CD14-positive monocyte (primary cell): ENCODE data around the gene XYLT1. TPM values are rescaled to one million over a fixed set of nuclear protein-coding genes. Genes with fewer than 3 reads are reported as not detected.
A peak's percentile ranks its signal among the peaks of the same experiment; 100 is the strongest.

Source experiments
- DNase-seq, 3 donors: peaks; one replicate each; pipeline ENCODE4 v3.0.0-alpha.2; 2011 to 2022
- H2AFZ ChIP-seq: 2 replicates; pipeline ENCODE4 v1.6.0; 2012; ENCODE audit warnings: mild to moderate bottlenecking, low read depth, low read length, inconsistent platforms; ENCODE audit not compliant: insufficient read depth, poor library complexity, severe bottlenecking
- H3K27ac ChIP-seq, 2 donors: 1 replicate in 1 of 2; 2 replicates in 1 of 2; pipeline ENCODE4 v1.5.1; 2012 to 2013; ENCODE audit warnings: low read length in 2 of 2, control low read depth in 1 of 2, inconsistent platforms in 1 of 2, low read depth in 1 of 2, mild to moderate bottlenecking in 1 of 2
- H3K27me3 ChIP-seq, 2 donors: one replicate each; pipeline versions ENCODE4 v1.6.0 to v1.6.1; 2011 to 2013; ENCODE audit warnings: low read length in 2 of 2; ENCODE audit not compliant: control insufficient read depth in 2 of 2, insufficient read depth in 2 of 2
- H3K36me3 ChIP-seq, 2 donors: replicated peaks in 1 of 2; 1 replicate in 1 of 2; 2 replicates in 1 of 2; pipeline versions ENCODE4 v1.5.1 to v1.6.1; 2012 to 2013; ENCODE audit warnings: low read length in 2 of 2, control low read depth in 1 of 2, inconsistent platforms in 1 of 2, mild to moderate bottlenecking in 1 of 2; ENCODE audit not compliant: insufficient read depth in 2 of 2, control insufficient read depth in 1 of 2
- H3K4me1 ChIP-seq, 2 donors: 1 replicate in 1 of 2; 2 replicates in 1 of 2; pipeline versions ENCODE4 v1.5.1 to v1.6.1; 2012 to 2013; ENCODE audit warnings: low read length in 2 of 2, control low read depth in 1 of 2, inconsistent platforms in 1 of 2, mild to moderate bottlenecking in 1 of 2, moderate library complexity in 1 of 2; ENCODE audit not compliant: insufficient read depth in 2 of 2, control insufficient read depth in 1 of 2
- H3K4me2 ChIP-seq: replicated peaks from 2 replicates; pipeline ENCODE3; 2012; ENCODE audit warnings: low read length, moderate library complexity, mild to moderate bottlenecking; ENCODE audit not compliant: poor library complexity, severe bottlenecking; ENCODE audit errors: extremely low read depth
- H3K4me3 ChIP-seq, 3 experiments: fragments of 200-600 bp in 1 of 3; sonication (generic) in 1 of 3; replicated peaks in 1 of 3; 1 replicate in 2 of 3; 2 replicates in 1 of 3; pipeline ENCODE4 v1.5.1; 2011 to 2013; ENCODE audit warnings: low read length in 3 of 3, mild to moderate bottlenecking in 3 of 3, control low read depth in 2 of 3, low read depth in 2 of 3, inconsistent platforms in 1 of 3, moderate library complexity in 1 of 3
- H3K79me2 ChIP-seq: 2 replicates; pipeline ENCODE4 v1.6.0; 2012; ENCODE audit warnings: mild to moderate bottlenecking, control low read depth, inconsistent platforms, low read length, moderate library complexity; ENCODE audit not compliant: insufficient read depth
- H3K9ac ChIP-seq: 2 replicates; pipeline ENCODE4 v1.6.0; 2017; ENCODE audit warnings: low read length, mild to moderate bottlenecking; ENCODE audit not compliant: insufficient read depth, poor library complexity, severe bottlenecking
- H3K9me3 ChIP-seq, 2 donors: replicated peaks in 1 of 2; 1 replicate in 1 of 2; 2 replicates in 1 of 2; pipeline versions ENCODE4 v1.5.1 to v1.6.1; 2012 to 2013; ENCODE audit warnings: low read length in 2 of 2, control low read depth in 1 of 2; ENCODE audit not compliant: control insufficient read depth in 1 of 2, insufficient read depth in 1 of 2
- H4K20me1 ChIP-seq: 2 replicates; pipeline ENCODE4 v1.6.0; 2012; ENCODE audit warnings: mild to moderate bottlenecking, low read length, control low read depth, moderate library complexity; ENCODE audit not compliant: insufficient read depth
- H3K27ac Mint-ChIP-seq, 7 donors: one replicate each; pipeline ENCODE4 v1.8.0; 2020; ENCODE audit warnings: mild to moderate bottlenecking in 7 of 7, mixed read lengths in 7 of 7, moderate library complexity in 6 of 7, inconsistent platforms in 2 of 7
- H3K27me3 Mint-ChIP-seq, 3 donors: one replicate each; pipeline ENCODE4 v1.8.0; 2021 to 2022; ENCODE audit warnings: low read depth in 3 of 3, mild to moderate bottlenecking in 3 of 3, mixed read lengths in 3 of 3, moderate library complexity in 3 of 3, inconsistent platforms in 1 of 3
- H3K36me3 Mint-ChIP-seq, 2 donors: one replicate each; pipeline ENCODE4 v1.8.0; 2020; ENCODE audit warnings: mixed read lengths in 2 of 2, inconsistent platforms in 1 of 2, mild to moderate bottlenecking in 1 of 2
- H3K4me1 Mint-ChIP-seq: one replicate; pipeline ENCODE4 v1.8.0; 2020; ENCODE audit warnings: mild to moderate bottlenecking, mixed read lengths
- H3K4me3 Mint-ChIP-seq, 2 donors: one replicate each; pipeline ENCODE4 v1.8.0; 2020; ENCODE audit warnings: mild to moderate bottlenecking in 2 of 2, mixed read lengths in 2 of 2, moderate library complexity in 1 of 2
- H3K9me3 Mint-ChIP-seq, 7 donors: one replicate each; pipeline ENCODE4 v1.8.0; 2020 to 2022; ENCODE audit warnings: mixed read lengths in 7 of 7, mild to moderate bottlenecking in 6 of 7, moderate library complexity in 6 of 7, inconsistent platforms in 2 of 7
- WGBS: methylation state at CpG from one replicate; pipeline ENCODE4 v1.1.5; 2013; ENCODE audit warnings: missing lambda C conversion rate; ENCODE audit not compliant: insufficient coverage; 5-methylcytosine and 5-hydroxymethylcytosine counted together
- intact Hi-C, 2 donors: fragments of 100-400 bp; cut with micrococcal nuclease; formaldehyde crosslinking; loops; one replicate each; pipeline versions ENCODE4 v1.15.0 to v1.15.1; 2023
- polyA plus RNA-seq, 3 donors: library from polyadenylated mRNA; depleted of rRNA in 1 of 3; unstranded in 2 of 3; stranded (reverse) in 1 of 3; fragments of 300-500 nt in 2 of 3; fragments of >200 nt in 1 of 3; fragmentation: Illumina TruSeq in 2 of 3; gene quantifications; 1 replicate in 2 of 3; 2 replicates in 1 of 3; pipeline ENCODE4 v1.2.3, GENCODE V29; 2012 to 2021
- TF ChIP-seq, protein P1 (sequence below): fragments of 200-600 bp; IDR thresholded peaks from one replicate; pipeline ENCODE4 v1.8.0; 2022; ENCODE audit warnings: antibody characterized with exemption, mild to moderate bottlenecking

The XYLT1 gene
- polyA plus RNA-seq, 3 donors, result 0.51 to 9.4 (median 1.6) TPM

DNA sequence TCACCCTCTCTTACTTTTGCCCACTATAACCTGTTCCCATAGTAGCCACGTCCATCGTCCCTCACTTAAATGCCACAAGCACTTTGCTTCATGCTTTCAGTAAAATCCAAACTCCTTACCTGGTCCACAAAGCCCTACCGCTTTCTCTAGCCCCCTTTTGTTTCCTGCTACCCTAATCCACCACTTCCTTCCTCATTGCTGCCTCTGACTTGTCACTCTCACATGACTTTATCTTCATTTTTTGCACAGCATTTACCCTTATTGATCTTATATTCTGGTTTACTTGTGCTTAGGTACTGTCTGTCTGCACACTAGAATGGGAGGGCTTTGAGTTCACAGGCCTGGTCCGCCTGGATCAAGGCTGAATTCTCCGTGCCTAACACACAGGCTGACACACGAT, 340.0 kb downstream of the XYLT1 start:
- Histone ChIP-seq H3K4me2 (no peak overlapping the region), H3K4me1 (peaks cover 9 to 10% of the 10 kb centered on the region in 2 donors), H3K27me3 (no peaks in the 10 kb centered on the region), H3K36me3 (peaks cover 59 to 82% of the 10 kb centered on the region in 2 donors), H2AFZ (no peak overlapping the region), H3K27ac (peak overlapping the region in 1 of 2 donors; percentile 7), H3K9ac (no peak overlapping the region), H3K79me2 (no peaks in the 10 kb centered on the region), H4K20me1 (peaks cover under 1% of the 10 kb centered on the region), H3K4me3 (no peak overlapping the region), H3K9me3 (no peaks in the 10 kb centered on the region)
- no peak overlapping the region for H3K27ac Mint-ChIP-seq
- H3K9me3 Mint-ChIP-seq, result peaks cover 0 to 4% (median 0%) of the 10 kb centered on the region in 7 donors
- intact Hi-C loops, result no loop called here
- no peak overlapping the region for H3K4me3 Mint-ChIP-seq
- 36% methylated on average over 3 of the region's 6 CpGs for WGBS
- H3K36me3 Mint-ChIP-seq, result peaks cover 73 to 82% of the 10 kb centered on the region in 2 donors
- peak in 1 of 3 donors; percentile 21 for DNase-seq
- peaks cover 11% of the 10 kb centered on the region for H3K4me1 Mint-ChIP-seq
- TF ChIP-seq, protein P1, sequence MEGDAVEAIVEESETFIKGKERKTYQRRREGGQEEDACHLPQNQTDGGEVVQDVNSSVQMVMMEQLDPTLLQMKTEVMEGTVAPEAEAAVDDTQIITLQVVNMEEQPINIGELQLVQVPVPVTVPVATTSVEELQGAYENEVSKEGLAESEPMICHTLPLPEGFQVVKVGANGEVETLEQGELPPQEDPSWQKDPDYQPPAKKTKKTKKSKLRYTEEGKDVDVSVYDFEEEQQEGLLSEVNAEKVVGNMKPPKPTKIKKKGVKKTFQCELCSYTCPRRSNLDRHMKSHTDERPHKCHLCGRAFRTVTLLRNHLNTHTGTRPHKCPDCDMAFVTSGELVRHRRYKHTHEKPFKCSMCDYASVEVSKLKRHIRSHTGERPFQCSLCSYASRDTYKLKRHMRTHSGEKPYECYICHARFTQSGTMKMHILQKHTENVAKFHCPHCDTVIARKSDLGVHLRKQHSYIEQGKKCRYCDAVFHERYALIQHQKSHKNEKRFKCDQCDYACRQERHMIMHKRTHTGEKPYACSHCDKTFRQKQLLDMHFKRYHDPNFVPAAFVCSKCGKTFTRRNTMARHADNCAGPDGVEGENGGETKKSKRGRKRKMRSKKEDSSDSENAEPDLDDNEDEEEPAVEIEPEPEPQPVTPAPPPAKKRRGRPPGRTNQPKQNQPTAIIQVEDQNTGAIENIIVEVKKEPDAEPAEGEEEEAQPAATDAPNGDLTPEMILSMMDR, result no peak
- no peaks in the 10 kb centered on the region for H3K27me3 Mint-ChIP-seq

DNA sequence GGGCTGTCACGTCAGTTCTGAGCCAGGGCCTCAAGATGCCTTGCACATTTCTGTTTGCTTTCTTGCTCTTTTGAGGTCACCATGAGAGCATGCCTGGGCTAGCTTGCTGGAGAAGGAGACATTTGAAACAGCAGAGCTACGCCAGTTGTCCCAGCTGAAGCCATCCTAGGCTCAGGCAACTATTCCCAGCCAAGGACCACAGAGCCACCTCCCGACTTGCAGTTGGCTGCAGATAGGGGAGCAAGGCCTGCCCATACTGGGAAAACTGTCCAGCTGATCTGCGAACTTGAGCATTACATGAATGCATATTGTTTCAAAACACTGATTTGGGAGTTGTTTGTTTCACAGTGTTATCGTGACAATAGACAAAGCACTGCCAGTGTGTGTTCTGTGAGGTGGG, 340.8 kb downstream of the XYLT1 start:
- no peaks in the 10 kb centered on the region for H4K20me1 ChIP-seq
- TF ChIP-seq, protein P1, result no peak
- intact Hi-C loops, result no loop called here
- Mint-ChIP-seq H3K9me3 (peaks cover 0 to 7% (median 2%) of the 10 kb centered on the region in 7 donors), H3K27me3 (no peaks in the 10 kb centered on the region), H3K36me3 (peaks cover 75 to 83% of the 10 kb centered on the region in 2 donors), H3K27ac (peak overlapping the region in 1 of 7 donors; percentile 61), H3K4me3 (no peak overlapping the region), H3K4me1 (peaks cover 11% of the 10 kb centered on the region)
- H3K27ac ChIP-seq, result no peak overlapping the region
- no peak overlapping the region for H3K4me3 ChIP-seq
- no peak for DNase-seq
- H3K36me3 ChIP-seq, result peaks cover 62 to 82% of the 10 kb centered on the region in 2 donors
- no peaks in the 10 kb centered on the region for H3K27me3 ChIP-seq
- 98% methylated on average over 5 of the region's 5 CpGs for WGBS
- peaks cover 9 to 10% of the 10 kb centered on the region in 2 donors for H3K4me1 ChIP-seq
- no peaks in the 10 kb centered on the region for H3K9me3 ChIP-seq
- no peak overlapping the region for H3K9ac ChIP-seq
- no peak overlapping the region for H3K4me2 ChIP-seq
- H3K79me2 ChIP-seq, result no peaks in the 10 kb centered on the region
- H2AFZ ChIP-seq, result no peak overlapping the region
